D721Med (cell line): ENCODE measurements around the gene TEX10.

ENCODE experiments used
- DNase-seq: peaks from one replicate; pipeline ENCODE4 v3.0.0; 2011; ENCODE audit warnings: low spot score; ENCODE audit not compliant: insufficient read length
- FAIRE-seq: peaks from 2 replicates; lab custom pipeline; 2011; peaks lifted over from hg19 to GRCh38; lab: Jason Lieb, UNC
- CTCF ChIP-seq: IDR thresholded peaks from 2 replicates; pipeline ENCODE4 v1.5.1; 2012; ENCODE audit warnings: mild to moderate bottlenecking, control low read depth; ENCODE audit not compliant: insufficient read depth; ENCODE audit errors: missing control alignments

The TEX10 gene

GRCh38 chr9:100287186-100287585 is 65.6 kb downstream of the TEX10 start:
- no peak for TF ChIP-seq CTCF
- DNase-seq = no peak
- FAIRE-seq = no peak

GRCh38 chr9:100286257-100286656 is 66.5 kb downstream of the TEX10 start:
- DNase-seq = no peak
- no peak for FAIRE-seq

GRCh38 chr9:100285601-100286000 is 67.1 kb downstream of the TEX10 start:
- TF ChIP-seq CTCF = no peak
- DNase-seq = no peak
- no peak for FAIRE-seq

More at GRCh38 chr9:100286257-100286656, 66.5 kb downstream of the TEX10 start:
- TF ChIP-seq CTCF = no peak

- no peak for TF ChIP-seq CTCF
- DNase-seq (no peak), FAIRE-seq (no peak)
These were observed 67.7 kb downstream of the TEX10 start for GRCh38 chr9:100285080-100285479.

GRCh38 chr9:100284247-100284646 is 68.5 kb downstream of the TEX10 start:
- no peak for FAIRE-seq
- DNase-seq = no peak
- no peak for TF ChIP-seq CTCF

- FAIRE-seq (no peak), DNase-seq (no peak)
- no peak for TF ChIP-seq CTCF
These were observed 70.4 kb downstream of the TEX10 start for GRCh38 chr9:100282388-100282719.

GRCh38 chr9:100281676-100282387 is 70.9 kb downstream of the TEX10 start:
- DNase-seq (no peak), FAIRE-seq (no peak)
- TF ChIP-seq CTCF = no peak
